B cell (primary cell): Measurements from ENCODE around the gene PTPRM.

Experiments
- CTCF ChIP-seq: fragments of 200-600 bp; IDR thresholded peaks from one replicate; pipeline ENCODE4 v1.8.0; 2022; ENCODE audit warnings: antibody characterized with exemption, mild to moderate bottlenecking
- EZH2 ChIP-seq: IDR thresholded peaks from 2 replicates; pipeline ENCODE4 v1.6.1; 2012; ENCODE audit warnings: borderline replicate concordance, low read depth, mild to moderate bottlenecking, moderate library complexity, low read length; ENCODE audit not compliant: insufficient read depth, poor library complexity, severe bottlenecking

GRCh38 chr18:8389391-8390340 lies 822.5 kb downstream of the PTPRM start:
- TF ChIP-seq CTCF (peak; percentile 13), EZH2 (no peak)
